Measurements from ENCODE around the gene TMEM170B. TPM values are rescaled to one million over a fixed set of nuclear protein-coding genes. Genes with fewer than 3 reads are reported as not detected.

Gene TMEM170B
- 4.7 TPM for polyA plus RNA-seq
- long read RNA-seq, donor 1, result 0 reads
- long read RNA-seq, donor 2, full-length matches to known transcripts, result 1 of 1 reads
- long read RNA-seq, donor 2, partial matches to known transcripts, result 0 of 1 reads
- long read RNA-seq, donor 2, other reads (novel, unspliced or antisense), result 0 of 1 reads
- long read RNA-seq, donor 3, full-length matches to known transcripts, result 4 of 4 reads
- long read RNA-seq, donor 3, partial matches to known transcripts, result 0 of 4 reads
- long read RNA-seq, donor 3, other reads (novel, unspliced or antisense), result 0 of 4 reads
- long read RNA-seq, donor 4, full-length matches to known transcripts, result 1 of 1 reads
- long read RNA-seq, donor 4, partial matches to known transcripts, result 0 of 1 reads
- long read RNA-seq, donor 4, other reads (novel, unspliced or antisense), result 0 of 1 reads
- long read RNA-seq, donor 5, full-length matches to known transcripts, result 1 of 1 reads
- long read RNA-seq, donor 5, partial matches to known transcripts, result 0 of 1 reads
- long read RNA-seq, donor 5, other reads (novel, unspliced or antisense), result 0 of 1 reads
- long read RNA-seq, donor 6, full-length matches to known transcripts, result 3 of 3 reads
- long read RNA-seq, donor 6, partial matches to known transcripts, result 0 of 3 reads
- long read RNA-seq, donor 6, other reads (novel, unspliced or antisense), result 0 of 3 reads
- long read RNA-seq, donor 7, full-length matches to known transcripts, result 1 of 1 reads
- long read RNA-seq, donor 7, partial matches to known transcripts, result 0 of 1 reads
- long read RNA-seq, donor 7, other reads (novel, unspliced or antisense), result 0 of 1 reads
- long read RNA-seq, donor 8, full-length matches to known transcripts, result 3 of 3 reads
- long read RNA-seq, donor 8, partial matches to known transcripts, result 0 of 3 reads
- long read RNA-seq, donor 8, other reads (novel, unspliced or antisense), result 0 of 3 reads
- long read RNA-seq, donor 9, full-length matches to known transcripts, result 1 of 1 reads
- long read RNA-seq, donor 9, partial matches to known transcripts, result 0 of 1 reads
- long read RNA-seq, donor 9, other reads (novel, unspliced or antisense), result 0 of 1 reads
- long read RNA-seq, donor 10, result 0 reads
- long read RNA-seq, donor 11, full-length matches to known transcripts, result 2 of 2 reads
- long read RNA-seq, donor 11, partial matches to known transcripts, result 0 of 2 reads
- long read RNA-seq, donor 11, other reads (novel, unspliced or antisense), result 0 of 2 reads

- no CpG with 5 or more reads among the region's 110 CpGs for WGBS (ENCODE audit: insufficient coverage, low lambda C conversion rate)
These were observed at the start of gene TMEM170B for GRCh38 chr6:11537229-11538051. Gene TMEM170B, plus strand, starts transcription at chr6:11537749. Its CDS starts 529 bp downstream, at chr6:11538278.

GRCh38 chr6:11490996-11491395 lies 46.6 kb upstream of the TMEM170B start:
- H3K9me3 ChIP-seq (ENCODE audit: control insufficient read depth, low read depth, low read length), result peaks cover 4% of the 10 kb centered on the region
- no peaks in the 10 kb centered on the region for H3K27me3 ChIP-seq (ENCODE audit: control insufficient read depth, insufficient read depth, low read length)
- WGBS (ENCODE audit: insufficient coverage, low lambda C conversion rate), result no CpG with 5 or more reads among the region's 6 CpGs
- H3K4me1 ChIP-seq (ENCODE audit: control insufficient read depth, insufficient read depth, low read length), result no peaks in the 10 kb centered on the region
- H3K4me3 ChIP-seq (ENCODE audit: low read length), result no peak overlapping the region
- no peak for DNase-seq
- no peaks in the 10 kb centered on the region for H3K36me3 ChIP-seq (ENCODE audit: control insufficient read depth, insufficient read depth, low read length)
- no peak overlapping the region for H3K27ac ChIP-seq (ENCODE audit: low read length)

More at GRCh38 chr6:11537229-11538051, at the start of gene TMEM170B:
- Histone ChIP-seq H3K4me1 (ENCODE audit: control insufficient read depth, insufficient read depth, low read length) (no peaks in the 10 kb centered on the region), H3K27me3 (ENCODE audit: control insufficient read depth, insufficient read depth, low read length) (no peaks in the 10 kb centered on the region), H3K4me3 (ENCODE audit: low read length) (peak within 1 kb of the TSS; percentile 82), H3K36me3 (ENCODE audit: control insufficient read depth, insufficient read depth, low read length) (no peaks in the 10 kb centered on the region), H3K27ac (ENCODE audit: low read length) (peak within 1 kb of the TSS; percentile 34), H3K9me3 (ENCODE audit: control insufficient read depth, low read depth, low read length) (no peaks in the 10 kb centered on the region)
- peak; percentile 95 to 96 for DNase-seq

DNA sequence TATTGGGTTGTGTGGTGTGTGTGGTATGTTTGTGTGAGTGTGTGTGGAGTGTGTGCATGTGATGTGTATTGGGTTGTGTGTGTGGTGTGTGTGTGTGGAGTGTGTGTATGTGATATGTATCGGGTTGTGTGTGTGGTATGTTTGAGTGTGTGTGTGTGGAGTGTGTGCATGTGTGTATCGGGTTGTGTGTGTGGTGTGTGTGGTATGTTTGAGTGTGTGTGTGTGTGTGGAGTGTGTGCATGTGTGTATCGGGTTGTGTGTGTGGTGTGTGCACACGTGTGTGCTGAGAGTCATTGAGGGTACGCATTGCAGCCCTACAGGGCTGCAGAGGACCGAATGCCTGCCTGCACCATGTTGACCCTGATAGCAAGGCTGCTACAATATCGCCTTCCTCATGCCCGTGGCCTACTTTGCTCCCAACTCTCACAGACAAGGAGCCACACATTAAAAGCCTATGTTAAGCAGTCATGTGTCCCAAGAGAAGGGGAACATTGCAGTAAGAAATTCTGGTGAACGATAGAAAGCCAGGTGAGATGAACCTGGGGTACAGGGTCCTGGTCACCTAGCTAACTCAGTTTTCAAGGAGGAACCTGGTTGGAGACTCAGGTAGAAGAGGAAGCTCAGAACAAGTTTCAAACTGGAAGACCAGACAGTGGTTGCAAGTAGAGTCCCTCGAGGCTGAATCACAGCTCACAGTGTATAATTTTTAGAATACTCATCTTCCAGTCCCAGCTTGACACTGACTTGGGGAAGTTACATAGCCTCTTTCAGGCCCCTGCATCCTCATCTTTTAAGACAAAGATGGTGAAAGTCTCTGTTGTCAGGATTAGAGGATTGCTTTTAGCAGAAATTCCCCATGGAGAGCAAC lies 45.7 kb upstream of the TMEM170B start:
- Histone ChIP-seq H3K27ac (ENCODE audit: low read length) (no peak overlapping the region), H3K36me3 (ENCODE audit: control insufficient read depth, insufficient read depth, low read length) (no peaks in the 10 kb centered on the region), H3K4me3 (ENCODE audit: low read length) (no peak overlapping the region), H3K27me3 (ENCODE audit: control insufficient read depth, insufficient read depth, low read length) (no peaks in the 10 kb centered on the region), H3K4me1 (ENCODE audit: control insufficient read depth, insufficient read depth, low read length) (no peaks in the 10 kb centered on the region), H3K9me3 (ENCODE audit: control insufficient read depth, low read depth, low read length) (peaks cover 4% of the 10 kb centered on the region)
- DNase-seq, result no peak
- WGBS (ENCODE audit: insufficient coverage, low lambda C conversion rate), result no CpG with 5 or more reads among the region's 10 CpGs

DNA sequence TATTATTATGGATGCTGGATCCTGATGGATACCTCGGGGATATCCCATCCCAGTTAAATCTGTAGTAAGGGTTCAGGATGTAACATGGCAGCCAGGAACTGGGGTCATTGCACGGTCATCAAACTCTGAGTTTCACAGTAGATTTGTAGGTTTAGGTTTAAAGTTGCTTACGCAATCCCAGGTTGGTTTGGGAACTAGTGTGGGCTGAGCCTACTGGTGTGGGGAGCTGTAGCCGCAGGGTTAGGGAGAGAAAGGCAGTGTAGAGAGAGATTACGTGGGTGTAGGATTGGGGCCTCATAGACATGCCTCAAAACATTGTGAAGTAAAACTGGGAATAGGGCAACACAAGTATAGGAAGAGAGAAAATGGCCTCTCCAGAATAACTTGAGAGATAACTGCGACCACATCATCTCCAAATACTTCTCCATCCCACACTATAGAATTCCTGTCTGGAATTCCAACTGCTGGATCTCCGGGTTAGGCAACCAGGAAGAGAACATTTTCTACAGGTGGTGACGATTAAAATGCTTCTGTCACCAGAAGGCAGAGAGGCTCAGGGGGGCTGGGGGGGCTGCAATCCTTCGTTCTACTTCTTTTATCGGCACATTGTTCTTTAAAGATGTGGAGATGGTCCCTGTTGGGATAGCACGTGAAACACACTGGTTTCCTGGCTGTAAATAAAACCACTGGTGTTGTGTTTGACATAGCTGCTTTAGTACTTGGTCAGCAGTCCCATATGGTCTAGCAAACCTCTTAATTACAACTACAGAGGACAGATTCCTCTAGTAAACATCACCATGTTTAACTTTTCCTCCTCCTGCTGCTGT lies 44.9 kb upstream of the TMEM170B start:
- no peak overlapping the region for H3K4me3 ChIP-seq (ENCODE audit: low read length)
- no peaks in the 10 kb centered on the region for H3K36me3 ChIP-seq (ENCODE audit: control insufficient read depth, insufficient read depth, low read length)
- no peak for DNase-seq
- H3K9me3 ChIP-seq (ENCODE audit: control insufficient read depth, low read depth, low read length), result peaks cover 4% of the 10 kb centered on the region
- no peaks in the 10 kb centered on the region for H3K27me3 ChIP-seq (ENCODE audit: control insufficient read depth, insufficient read depth, low read length)
- no peaks in the 10 kb centered on the region for H3K4me1 ChIP-seq (ENCODE audit: control insufficient read depth, insufficient read depth, low read length)
- no peak overlapping the region for H3K27ac ChIP-seq (ENCODE audit: low read length)
- WGBS (ENCODE audit: insufficient coverage, low lambda C conversion rate), result 100% methylated on average over 2 of the region's 11 CpGs

- no peaks in the 10 kb centered on the region for H3K36me3 ChIP-seq (ENCODE audit: control insufficient read depth, insufficient read depth, low read length)
- no peaks in the 10 kb centered on the region for H3K4me1 ChIP-seq (ENCODE audit: control insufficient read depth, insufficient read depth, low read length)
- no CpG with 5 or more reads among the region's 5 CpGs for WGBS (ENCODE audit: insufficient coverage, low lambda C conversion rate)
- no peaks in the 10 kb centered on the region for H3K27me3 ChIP-seq (ENCODE audit: control insufficient read depth, insufficient read depth, low read length)
- DNase-seq, result no peak
- H3K9me3 ChIP-seq (ENCODE audit: control insufficient read depth, low read depth, low read length), result peaks cover 4% of the 10 kb centered on the region
- H3K4me3 ChIP-seq (ENCODE audit: low read length), result no peak overlapping the region
- H3K27ac ChIP-seq (ENCODE audit: low read length), result no peak overlapping the region
These were observed 43.6 kb upstream of the TMEM170B start for GRCh38 chr6:11493974-11494373.

GRCh38 chr6:11494786-11495564 lies 42.6 kb upstream of the TMEM170B start:
- Histone ChIP-seq H3K9me3 (ENCODE audit: control insufficient read depth, low read depth, low read length) (peaks cover 4% of the 10 kb centered on the region), H3K4me1 (ENCODE audit: control insufficient read depth, insufficient read depth, low read length) (no peaks in the 10 kb centered on the region), H3K27me3 (ENCODE audit: control insufficient read depth, insufficient read depth, low read length) (no peaks in the 10 kb centered on the region), H3K27ac (ENCODE audit: low read length) (no peak overlapping the region), H3K4me3 (ENCODE audit: low read length) (no peak overlapping the region), H3K36me3 (ENCODE audit: control insufficient read depth, insufficient read depth, low read length) (no peaks in the 10 kb centered on the region)
- no peak for DNase-seq
- no CpG with 5 or more reads among the region's 6 CpGs for whole genome bisulfite sequencing (ENCODE audit: insufficient coverage, low lambda C conversion rate)

- Histone ChIP-seq H3K27ac (ENCODE audit: low read length) (no peak overlapping the region), H3K36me3 (ENCODE audit: control insufficient read depth, insufficient read depth, low read length) (no peaks in the 10 kb centered on the region), H3K4me1 (ENCODE audit: control insufficient read depth, insufficient read depth, low read length) (no peaks in the 10 kb centered on the region), H3K9me3 (ENCODE audit: control insufficient read depth, low read depth, low read length) (peaks cover 4% of the 10 kb centered on the region), H3K27me3 (ENCODE audit: control insufficient read depth, insufficient read depth, low read length) (no peaks in the 10 kb centered on the region), H3K4me3 (ENCODE audit: low read length) (no peak overlapping the region)
- 50% methylated on average over 1 of the region's 4 CpGs for WGBS (ENCODE audit: insufficient coverage, low lambda C conversion rate)
- DNase-seq, result no peak
These were observed 41.9 kb upstream of the TMEM170B start for GRCh38 chr6:11495565-11496145.
